ENCODE measurements around the gene GPR183.

The GPR183 gene

GRCh38 chr13:99301056-99301838, 6.0 kb downstream of the GPR183 start:
- TF ChIP-seq POLR2A (IDR thresholded peaks at IDR 0.05; ENCODE audit: low read depth, low read length) (peak; percentile 33; the same call in 1 of the 2 replicates), POLR2AphosphoS5 (IDR thresholded peaks at IDR 0.05; ENCODE audit: low read depth, low read length) (no peak)
- no peak for DNase-seq (ENCODE audit: insufficient read length)
- FAIRE-seq = peak; percentile 53

- FAIRE-seq = no peak
Observed at GRCh38 chr13:99299920-99300341, 7.3 kb downstream of the GPR183 start.

GRCh38 chr13:99299256-99299919, 7.8 kb downstream of the GPR183 start:
- DNase-seq (ENCODE audit: insufficient read length) (no peak), FAIRE-seq (peak; percentile 83)
- TF ChIP-seq TAF1 (IDR thresholded peaks at IDR 0.05; ENCODE audit: borderline replicate concordance, low read depth, low read length) = no peak
- TF ChIP-seq POLR2AphosphoS5 (IDR thresholded peaks at IDR 0.05; ENCODE audit: low read depth, low read length) = no peak
- no peak for TF ChIP-seq POLR2A (IDR thresholded peaks at IDR 0.05; ENCODE audit: low read depth, low read length)

More at GRCh38 chr13:99299920-99300341, 7.3 kb downstream of the GPR183 start:
- TF ChIP-seq POLR2A (IDR thresholded peaks at IDR 0.05; ENCODE audit: low read depth, low read length) = no peak
- no peak for DNase-seq (ENCODE audit: insufficient read length)

GRCh38 chr13:99298056-99298455, 9.1 kb downstream of the GPR183 start:
- FAIRE-seq (peak; percentile 42), DNase-seq (ENCODE audit: insufficient read length) (no peak)
- TF ChIP-seq POLR2AphosphoS5 (IDR thresholded peaks at IDR 0.05; ENCODE audit: low read depth, low read length) (no peak), POLR2A (IDR thresholded peaks at IDR 0.05; ENCODE audit: low read depth, low read length) (no peak), TAF1 (IDR thresholded peaks at IDR 0.05; ENCODE audit: borderline replicate concordance, low read depth, low read length) (no peak)

- TF ChIP-seq POLR2AphosphoS5 (IDR thresholded peaks at IDR 0.05; ENCODE audit: low read depth, low read length) (no peak), POLR2A (IDR thresholded peaks at IDR 0.05; ENCODE audit: low read depth, low read length) (no peak)
- FAIRE-seq = no peak
Observed at GRCh38 chr13:99297331-99297730, 9.9 kb downstream of the GPR183 start.

GRCh38 chr13:99296398-99296797, 10.8 kb downstream of the GPR183 start:
- peak; percentile 74 for FAIRE-seq
- TF ChIP-seq POLR2AphosphoS5 (IDR thresholded peaks at IDR 0.05; ENCODE audit: low read depth, low read length) (no peak), TAF1 (IDR thresholded peaks at IDR 0.05; ENCODE audit: borderline replicate concordance, low read depth, low read length) (no peak), POLR2A (IDR thresholded peaks at IDR 0.05; ENCODE audit: low read depth, low read length) (no peak)
- DNase-seq (ENCODE audit: insufficient read length) = no peak

More at GRCh38 chr13:99297331-99297730, 9.9 kb downstream of the GPR183 start:
- DNase-seq (ENCODE audit: insufficient read length) = no peak

- TF ChIP-seq POLR2A (IDR thresholded peaks at IDR 0.05; ENCODE audit: low read depth, low read length) (no peak), POLR2AphosphoS5 (IDR thresholded peaks at IDR 0.05; ENCODE audit: low read depth, low read length) (no peak), TAF1 (IDR thresholded peaks at IDR 0.05; ENCODE audit: borderline replicate concordance, low read depth, low read length) (no peak)
- FAIRE-seq (peak; percentile 72), DNase-seq (ENCODE audit: insufficient read length) (no peak)
Observed at GRCh38 chr13:99295488-99296252, 11.5 kb downstream of the GPR183 start.

- no peak for TF ChIP-seq TAF1 (IDR thresholded peaks at IDR 0.05; ENCODE audit: borderline replicate concordance, low read depth, low read length)
- TF ChIP-seq POLR2AphosphoS5 (IDR thresholded peaks at IDR 0.05; ENCODE audit: low read depth, low read length) = no peak
- no peak for FAIRE-seq
Observed at GRCh38 chr13:99294958-99295357, 12.2 kb downstream of the GPR183 start.

GRCh38 chr13:99294198-99294597, 13.0 kb downstream of the GPR183 start:
- DNase-seq (ENCODE audit: insufficient read length) (no peak), FAIRE-seq (no peak)
- TF ChIP-seq TAF1 (IDR thresholded peaks at IDR 0.05; ENCODE audit: borderline replicate concordance, low read depth, low read length) (no peak), POLR2A (IDR thresholded peaks at IDR 0.05; ENCODE audit: low read depth, low read length) (no peak), POLR2AphosphoS5 (IDR thresholded peaks at IDR 0.05; ENCODE audit: low read depth, low read length) (no peak)

More at GRCh38 chr13:99294958-99295357, 12.2 kb downstream of the GPR183 start:
- DNase-seq (ENCODE audit: insufficient read length) = no peak

- FAIRE-seq = no peak
- no peak for DNase-seq (ENCODE audit: insufficient read length)
- peak; percentile 76 for TF ChIP-seq POLR2AphosphoS5 (IDR thresholded peaks at IDR 0.05; ENCODE audit: low read depth, low read length)
- no peak for TF ChIP-seq TAF1 (IDR thresholded peaks at IDR 0.05; ENCODE audit: borderline replicate concordance, low read depth, low read length)
- peak; percentile 49; the same call in 1 of the 2 replicates for TF ChIP-seq POLR2A (IDR thresholded peaks at IDR 0.05; ENCODE audit: low read depth, low read length)
Observed at GRCh38 chr13:99293178-99293577, 14.0 kb downstream of the GPR183 start.

- FAIRE-seq (peak; percentile 70), DNase-seq (ENCODE audit: insufficient read length) (no peak)
- no peak for TF ChIP-seq TAF1 (IDR thresholded peaks at IDR 0.05; ENCODE audit: borderline replicate concordance, low read depth, low read length)
- no peak for TF ChIP-seq POLR2A (IDR thresholded peaks at IDR 0.05; ENCODE audit: low read depth, low read length)
- TF ChIP-seq POLR2AphosphoS5 (IDR thresholded peaks at IDR 0.05; ENCODE audit: low read depth, low read length) = no peak
Observed at GRCh38 chr13:99290894-99291293, 16.3 kb downstream of the GPR183 start.

All from GM12892 (cell line).